Sigmoid colon (tissue), 7 donors: ENCODE data around the gene RASAL1. TPM values are rescaled to one million over a fixed set of nuclear protein-coding genes. Genes with fewer than 3 reads are reported as not detected.

Source experiments
- DNase-seq: peaks from one replicate; pipeline ENCODE4 v3.0.0-alpha.2; 2019
- H3K27ac ChIP-seq, 4 donors: fragments of 200-600 bp; sonication (generic); one replicate each; pipeline ENCODE4 v1.5.1; 2016 to 2019; ENCODE audit warnings: mild to moderate bottlenecking in 1 of 4
- H3K27me3 ChIP-seq, 3 donors: fragments of 200-600 bp; sonication (generic); one replicate each; pipeline ENCODE4 v1.5.1; 2019; ENCODE audit warnings: mild to moderate bottlenecking in 1 of 3
- H3K36me3 ChIP-seq, 4 donors: fragments of 200-600 bp; sonication (generic); one replicate each; pipeline ENCODE4 v1.5.1; 2016 to 2019
- H3K4me1 ChIP-seq, 4 donors: fragments of 200-600 bp; sonication (generic); one replicate each; pipeline ENCODE4 v1.5.1; 2017 to 2019
- H3K4me3 ChIP-seq, 4 donors: fragments of 200-600 bp; sonication (generic); one replicate each; pipeline ENCODE4 v1.5.1; 2017 to 2019; ENCODE audit warnings: mild to moderate bottlenecking in 2 of 4, moderate library complexity in 1 of 4
- H3K9me3 ChIP-seq, 4 donors: fragments of 200-600 bp in 3 of 4; sonication (generic) in 3 of 4; one replicate each; pipeline versions ENCODE4 v1.5.1 to v1.6.1; 2013 to 2019
- CTCF ChIP-seq, 4 experiments: fragments of 450-650 bp in 3 of 4; fragments of 200-600 bp in 1 of 4; IDR thresholded peaks; one replicate each; pipeline ENCODE4 v1.5.1; 2016 to 2019; ENCODE audit warnings: antibody characterized with exemption in 4 of 4, mild to moderate bottlenecking in 3 of 4, moderate library complexity in 2 of 4
- EP300 ChIP-seq, 4 donors: sonication (generic); formaldehyde crosslinking; IDR thresholded peaks; one replicate each; pipeline ENCODE4 v1.6.1; 2017; ENCODE audit warnings: antibody characterized with exemption in 4 of 4
- POLR2A ChIP-seq, 2 donors: fragments of 450-650 bp; IDR thresholded peaks; one replicate each; pipeline ENCODE4 v1.6.1; 2016; ENCODE audit warnings: antibody characterized with exemption in 2 of 2, mild to moderate bottlenecking in 2 of 2, moderate library complexity in 2 of 2
- POLR2AphosphoS5 ChIP-seq, 4 donors: sonication (generic); formaldehyde crosslinking; IDR thresholded peaks; one replicate each; pipeline ENCODE4 v1.6.1; 2017; ENCODE audit warnings: antibody characterized with exemption in 4 of 4
- WGBS, 2 donors: extraction: QIAGEN DNeasy Blood & Tissue Kit; methylation state at CpG; one replicate each; pipeline ENCODE4 v1.1.7; 2013; 5-methylcytosine and 5-hydroxymethylcytosine counted together
- intact Hi-C: fragments of 100-400 bp; cut with DNase I; formaldehyde crosslinking; loops from one replicate; pipeline ENCODE4 v1.15.1; 2023
- polyA plus RNA-seq, 3 donors: library from polyadenylated mRNA; stranded (reverse); fragments of 200-250 nt; gene quantifications; one replicate each; pipeline ENCODE4 v1.2.3, GENCODE V29; 2013
- total RNA-seq, 4 donors: library from RNA; depleted of rRNA; stranded (reverse); fragments of >200 nt; gene quantifications; one replicate each; pipeline ENCODE4 v1.1.0, GENCODE V29; 2016
- donor health status: healthy with polysubstance abuse.
- donor health status: Bipolar disorder and iron deficiency.
- donor health status: healthy.

Gene RASAL1
- total and polyA plus RNA-seq, 7 donors: under 0.01 to 10.5 (median 3.0) TPM; not detected in 2

GRCh38 chr12:113096675-113097461, 38.7 kb downstream of the RASAL1 start:
- 89 to 92% methylated on average over 30 of the region's 30 CpGs for WGBS, 2 donors
- TF ChIP-seq POLR2A (IDR thresholded peaks at IDR 0.05): no peak
- no peak for TF ChIP-seq POLR2AphosphoS5 (IDR thresholded peaks at IDR 0.05)
- TF ChIP-seq EP300 (IDR thresholded peaks at IDR 0.05): no peak

GRCh38 chr12:113095405-113095804, 40.2 kb downstream of the RASAL1 start:
- Histone ChIP-seq H3K4me3 (no peak overlapping the region), H3K27me3 (peaks cover 6 to 61% (median 31%) of the 10 kb centered on the region in 3 donors), H3K9me3 (no peaks in the 10 kb centered on the region), H3K36me3 (no peaks in the 10 kb centered on the region), H3K27ac (no peak overlapping the region), H3K4me1 (peaks cover 0 to 14% (median 2%) of the 10 kb centered on the region in 4 donors)
- no peak for DNase-seq
- intact Hi-C loops: no loop called here
- TF ChIP-seq CTCF (IDR thresholded peaks at IDR 0.05) (no peak), EP300 (IDR thresholded peaks at IDR 0.05) (no peak), POLR2AphosphoS5 (IDR thresholded peaks at IDR 0.05) (no peak), POLR2A (IDR thresholded peaks at IDR 0.05) (no peak)
- WGBS, 2 donors: 49 to 58% methylated on average over 6 of the region's 6 CpGs

More at GRCh38 chr12:113096675-113097461, 38.7 kb downstream of the RASAL1 start:
- no peak overlapping the region for H3K27ac ChIP-seq
- peaks cover 0 to 14% (median 2%) of the 10 kb centered on the region in 4 donors for H3K4me1 ChIP-seq
- peaks cover 6 to 54% (median 24%) of the 10 kb centered on the region in 3 donors for H3K27me3 ChIP-seq
- no peak for DNase-seq
- no peaks in the 10 kb centered on the region for H3K36me3 ChIP-seq
- H3K4me3 ChIP-seq: no peak overlapping the region
- H3K9me3 ChIP-seq: no peaks in the 10 kb centered on the region
- intact Hi-C loops: no loop called here

GRCh38 chr12:113094738-113095137, 40.8 kb downstream of the RASAL1 start:
- Histone ChIP-seq H3K4me1 (peaks cover 0 to 14% (median 2%) of the 10 kb centered on the region in 4 donors), H3K36me3 (no peaks in the 10 kb centered on the region), H3K9me3 (no peaks in the 10 kb centered on the region), H3K4me3 (no peak overlapping the region), H3K27ac (no peak overlapping the region), H3K27me3 (peaks cover 6 to 64% (median 31%) of the 10 kb centered on the region in 3 donors)
- DNase-seq: no peak
- 92 to 96% methylated on average over 16 of the region's 16 CpGs for WGBS, 2 donors
- TF ChIP-seq CTCF (IDR thresholded peaks at IDR 0.05) (no peak), POLR2AphosphoS5 (IDR thresholded peaks at IDR 0.05) (no peak), POLR2A (IDR thresholded peaks at IDR 0.05) (no peak), EP300 (IDR thresholded peaks at IDR 0.05) (no peak)
- intact Hi-C loops: no loop called here

- 35 to 55% methylated on average over 32 of the region's 32 CpGs for WGBS, 2 donors
- no peaks in the 10 kb centered on the region for H3K36me3 ChIP-seq
- peaks cover 6 to 64% (median 29%) of the 10 kb centered on the region in 3 donors for H3K27me3 ChIP-seq
- H3K4me1 ChIP-seq: peaks cover 0 to 14% (median 2%) of the 10 kb centered on the region in 4 donors
- TF ChIP-seq POLR2A (IDR thresholded peaks at IDR 0.05) (no peak), EP300 (IDR thresholded peaks at IDR 0.05) (no peak), POLR2AphosphoS5 (IDR thresholded peaks at IDR 0.05) (no peak), CTCF (IDR thresholded peaks at IDR 0.05) (no peak)
- intact Hi-C loops: no loop called here
- H3K27ac ChIP-seq: no peak overlapping the region
- H3K9me3 ChIP-seq: no peaks in the 10 kb centered on the region
- no peak for DNase-seq
- no peak overlapping the region for H3K4me3 ChIP-seq
Measured at GRCh38 chr12:113093409-113094101, 42.0 kb downstream of the RASAL1 start.
